NCI-H1105 (cell line): ENCODE measurements around the gene PCYT2.
"Not testable (repeated sequence)": the region's sequence is repeated elsewhere in the genome, so short reads cannot be mapped to it uniquely, and the experiment has no call there.

Source experiments
- DNase-seq: peaks from one replicate; lab custom pipeline; 2025; lab: John Stamatoyannopoulos, UW

PCYT2 gene

DNA sequence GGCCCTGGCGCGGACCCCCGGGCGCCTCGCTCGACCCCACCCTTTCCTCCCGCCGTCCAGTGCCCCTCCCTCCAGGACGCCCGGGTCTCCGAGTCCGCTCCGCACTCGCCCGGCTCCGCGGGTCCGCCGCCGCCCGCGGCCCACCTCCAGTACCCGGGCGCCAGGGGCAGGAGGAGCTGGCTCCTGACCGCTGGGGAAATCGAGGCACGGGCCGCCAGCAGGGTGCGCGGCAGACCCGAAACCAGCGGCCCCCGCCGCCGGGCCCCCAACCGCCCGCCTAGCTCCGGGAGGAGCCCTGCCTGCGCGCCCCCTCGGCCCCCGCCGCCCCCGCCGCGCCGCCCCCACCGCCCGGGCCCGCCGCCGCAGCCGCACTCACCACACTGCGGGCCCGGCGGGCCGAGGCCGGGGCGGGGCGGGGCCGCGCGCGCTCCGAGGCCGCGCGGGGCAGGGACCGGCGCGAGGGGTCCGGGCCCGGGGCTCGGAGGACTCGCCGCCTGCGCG, 16.0 kb upstream of the PCYT2 start:
- no peak for DNase-seq

DNA sequence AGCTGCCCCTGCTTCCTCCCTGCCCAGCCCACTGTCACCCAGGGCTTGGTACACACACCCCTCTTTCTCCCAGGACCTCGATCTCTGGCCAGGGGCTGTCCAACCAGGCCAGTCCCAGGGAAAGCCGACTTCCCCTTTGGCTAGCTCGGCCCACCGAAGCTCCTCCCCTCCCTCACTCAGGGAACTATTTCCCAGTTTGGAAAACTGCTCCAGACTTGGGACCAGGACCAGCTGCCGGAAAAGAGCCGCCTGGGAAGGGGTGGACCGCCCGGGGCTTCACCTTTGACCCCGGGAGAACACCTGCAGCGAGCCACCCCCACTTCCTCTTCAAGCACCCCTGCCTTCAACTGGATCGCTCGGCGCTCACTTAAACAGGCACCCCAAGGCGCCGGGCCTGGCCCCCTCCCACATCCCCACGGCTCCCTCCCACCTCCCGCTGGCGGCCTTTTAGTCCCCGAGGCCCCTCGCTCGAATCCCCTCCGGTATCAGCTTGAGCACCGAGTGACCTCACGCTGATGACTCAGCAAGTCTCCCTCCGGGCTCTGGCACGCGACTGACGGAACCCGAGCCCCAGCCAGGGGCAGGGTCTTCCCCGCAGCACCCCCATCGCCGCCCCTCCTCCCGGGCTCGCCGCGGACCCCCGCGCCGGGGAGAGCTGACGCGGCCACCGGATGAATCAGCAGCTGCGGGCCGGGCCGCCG, 15.4 kb upstream of the PCYT2 start:
- DNase-seq = peak; percentile 38

DNA sequence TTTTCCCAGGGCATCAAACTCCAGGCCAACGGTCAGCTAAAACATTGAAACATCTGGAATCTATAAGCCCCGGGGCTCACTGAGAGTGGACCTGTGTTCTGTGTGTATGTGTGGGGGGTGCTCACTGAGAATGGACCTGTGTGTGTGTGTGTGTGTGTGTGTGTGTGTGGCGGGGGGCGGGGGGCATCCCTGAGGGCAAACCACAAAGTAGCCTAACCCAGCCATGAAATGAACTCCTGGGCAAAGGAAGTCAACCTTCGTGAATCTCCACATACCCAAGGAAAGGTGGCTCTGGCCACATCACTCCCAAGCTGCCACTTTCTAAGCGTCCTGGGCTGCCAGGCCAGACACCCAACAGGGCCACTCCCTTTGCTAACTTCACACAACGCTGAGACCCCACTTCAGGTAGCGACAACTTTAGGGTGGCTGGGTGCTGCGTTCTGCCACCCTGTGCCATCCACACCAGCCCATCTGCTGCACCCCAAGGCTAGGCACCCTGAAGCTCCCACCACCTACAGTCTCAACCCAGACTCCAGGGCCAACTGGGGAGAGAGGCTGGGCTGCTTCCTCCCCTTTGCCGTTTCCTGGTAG, 14.8 kb upstream of the PCYT2 start:
- no peak for DNase-seq

DNA sequence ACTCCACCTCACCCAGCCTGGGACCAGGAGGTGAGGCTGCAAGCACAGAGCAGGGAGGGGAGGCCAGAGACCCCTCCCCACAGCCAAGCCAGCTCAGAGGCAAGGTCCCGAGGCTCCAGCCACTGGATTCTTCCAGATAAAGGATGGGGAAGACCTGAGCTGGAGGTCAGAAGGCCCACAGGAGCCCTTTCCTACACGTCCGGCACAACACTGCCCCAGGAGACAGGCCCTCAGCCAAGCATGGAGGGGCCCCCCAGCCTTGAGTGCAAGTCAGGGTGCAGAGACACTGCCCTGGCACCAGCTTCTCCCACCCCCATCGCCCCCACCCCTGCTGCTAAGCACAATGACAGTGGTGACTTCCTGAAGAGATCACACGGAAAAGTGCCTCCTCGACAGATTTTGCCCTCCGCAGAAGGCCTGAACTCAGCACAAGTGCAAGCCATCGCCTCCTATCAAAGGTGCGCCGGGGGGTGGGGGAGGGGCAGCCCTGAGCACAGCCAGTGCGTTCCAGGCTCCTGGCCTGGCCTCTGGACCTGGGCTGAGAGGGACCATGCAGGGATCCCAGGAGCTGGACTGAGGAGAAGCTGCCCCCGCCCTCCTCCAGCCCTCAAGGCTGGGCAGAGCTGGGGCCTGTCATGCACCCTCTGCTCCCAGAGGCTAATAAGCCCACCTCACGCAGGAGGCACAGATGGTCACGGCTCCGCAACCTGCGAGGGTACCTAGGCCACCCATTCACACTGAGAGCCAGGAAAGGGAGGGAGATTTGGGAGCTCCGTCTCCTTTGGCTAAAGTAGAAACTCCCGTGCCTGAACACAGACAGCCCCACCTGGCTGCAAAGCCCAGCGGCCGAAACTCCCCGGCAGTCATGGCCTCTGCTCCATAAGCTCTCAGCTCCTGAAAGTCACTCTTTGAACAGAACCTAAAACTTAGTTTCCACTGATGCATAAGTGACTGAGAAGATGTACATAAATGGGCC, 13.6 kb upstream of the PCYT2 start:
- no peak for DNase-seq

DNA sequence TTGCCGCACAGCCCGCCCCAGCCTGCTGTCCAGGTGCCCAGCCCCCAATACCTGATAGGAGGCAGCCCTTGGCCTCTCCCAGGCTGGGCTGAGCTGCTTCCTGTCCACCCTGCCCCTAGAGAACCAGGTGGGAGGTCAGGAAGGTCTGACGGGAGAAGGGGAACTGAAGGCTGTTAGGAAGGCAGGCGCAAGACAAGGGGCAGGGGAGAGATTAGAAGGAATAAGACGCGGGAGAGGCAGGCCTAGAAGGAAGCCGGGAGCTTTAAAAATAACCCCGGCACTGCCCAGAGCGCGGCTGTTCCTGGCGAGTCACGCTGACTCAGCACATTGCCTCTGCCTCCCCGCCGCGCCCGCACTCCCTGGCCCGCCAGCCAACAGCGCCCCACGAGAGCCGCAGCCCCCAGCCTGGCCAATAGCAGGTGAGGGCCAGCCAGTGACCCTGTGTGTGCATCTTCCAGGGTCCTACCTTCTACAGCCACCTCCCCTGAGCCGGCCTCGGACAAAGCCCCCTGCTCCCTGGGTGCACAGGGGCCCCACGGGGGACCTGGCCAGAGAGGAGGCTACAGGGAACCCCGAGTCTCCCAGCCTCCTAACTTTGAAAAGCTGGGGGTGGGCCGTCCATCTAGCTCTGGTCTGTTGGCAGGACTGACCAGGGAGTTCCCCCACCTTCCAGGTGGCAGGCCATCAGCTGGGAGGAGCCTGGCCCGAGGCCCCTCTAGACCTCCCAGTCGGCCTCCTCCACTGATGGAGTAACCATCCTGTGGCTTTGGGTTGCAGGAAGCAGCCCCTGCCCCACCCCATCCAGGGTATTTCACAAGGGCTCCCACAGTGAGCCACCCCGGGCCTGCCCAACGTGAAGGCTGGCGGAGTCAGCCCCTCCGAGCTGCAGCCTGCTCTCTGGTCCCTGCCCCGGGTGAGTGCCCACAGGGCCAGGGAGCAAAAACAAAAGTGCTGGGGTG, 12.4 kb upstream of the PCYT2 start:
- DNase-seq = no peak

DNA sequence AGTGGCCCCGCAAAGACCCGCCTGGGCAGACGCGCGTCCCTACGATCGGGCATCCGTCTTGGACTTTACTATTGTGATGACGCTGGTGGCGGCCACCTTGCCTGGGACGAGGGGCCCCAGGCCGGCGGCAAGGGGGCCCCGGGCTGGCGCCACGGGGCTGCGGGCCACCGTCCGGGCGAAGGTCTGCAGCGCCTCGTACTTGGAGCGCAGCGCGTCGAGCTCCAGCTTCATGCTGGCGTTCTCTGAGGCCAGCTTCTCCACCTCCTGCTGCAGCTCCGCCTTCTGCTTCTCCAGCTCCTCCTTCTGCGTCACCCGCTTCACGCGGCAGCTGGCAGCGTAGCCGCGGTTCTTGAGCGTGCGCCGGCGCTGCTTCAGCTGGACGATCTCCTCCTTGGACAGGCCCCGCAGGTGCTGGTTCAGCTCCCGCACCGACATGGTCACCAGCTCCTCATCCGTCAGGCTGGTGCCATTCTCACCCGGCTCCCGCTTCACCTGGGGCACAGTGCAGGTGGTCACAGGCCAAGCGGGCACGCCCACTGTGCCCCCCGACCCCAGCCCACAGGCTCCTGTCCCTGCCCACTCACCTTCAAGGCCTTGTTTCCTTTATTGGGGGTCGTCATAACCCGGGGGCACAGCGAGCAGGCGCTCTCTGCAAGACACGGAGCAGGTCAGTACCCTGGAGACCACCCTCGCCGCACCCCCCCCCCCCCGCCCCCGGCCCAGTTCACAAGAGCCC, 11.5 kb upstream of the PCYT2 start:
- DNase-seq = no peak

DNA sequence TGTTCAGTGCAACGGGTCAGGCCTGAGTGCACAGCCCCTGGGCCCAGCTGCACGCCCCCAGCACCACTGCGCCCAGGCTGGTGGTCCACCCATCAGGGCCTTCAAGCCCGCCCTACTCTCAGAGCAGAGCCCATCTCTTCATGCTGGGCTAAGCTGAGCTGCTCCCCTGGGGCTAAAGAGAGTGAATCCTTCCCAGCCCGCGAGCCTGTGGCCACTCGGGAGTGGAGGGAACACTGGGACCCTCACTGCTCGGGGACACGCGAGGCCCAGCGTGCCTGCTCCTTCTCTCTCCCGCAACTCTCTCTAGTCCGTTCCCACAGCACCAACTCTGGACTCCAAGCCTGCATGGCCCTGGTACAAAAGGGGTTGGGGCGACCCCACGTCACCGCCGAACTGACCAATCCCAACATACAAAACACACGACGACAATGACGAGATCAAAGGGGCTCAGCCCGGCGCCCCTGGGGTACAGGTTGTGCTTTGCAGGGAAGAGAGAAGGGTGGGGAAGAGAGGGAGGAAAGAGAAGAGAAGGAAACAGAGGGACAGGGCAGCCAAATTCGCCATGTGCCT, 10.9 kb upstream of the PCYT2 start:
- no peak for DNase-seq

DNA sequence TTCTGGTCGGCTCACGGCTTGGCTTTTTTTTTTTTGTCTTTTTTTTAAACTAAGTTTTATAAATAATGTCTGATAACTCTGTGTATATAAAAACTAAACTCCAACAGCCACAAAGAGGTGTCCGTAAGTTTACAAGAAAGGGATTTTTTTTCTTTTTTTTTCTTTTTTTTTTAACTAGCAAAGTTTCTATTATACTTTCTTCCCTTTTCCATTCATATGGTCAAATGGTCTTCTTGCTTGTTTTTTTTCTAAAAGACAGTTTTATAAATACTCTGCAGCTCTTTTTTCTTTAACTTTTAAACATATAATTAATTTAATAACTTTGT, 10.3 kb upstream of the PCYT2 start:
- no peak for DNase-seq

DNA sequence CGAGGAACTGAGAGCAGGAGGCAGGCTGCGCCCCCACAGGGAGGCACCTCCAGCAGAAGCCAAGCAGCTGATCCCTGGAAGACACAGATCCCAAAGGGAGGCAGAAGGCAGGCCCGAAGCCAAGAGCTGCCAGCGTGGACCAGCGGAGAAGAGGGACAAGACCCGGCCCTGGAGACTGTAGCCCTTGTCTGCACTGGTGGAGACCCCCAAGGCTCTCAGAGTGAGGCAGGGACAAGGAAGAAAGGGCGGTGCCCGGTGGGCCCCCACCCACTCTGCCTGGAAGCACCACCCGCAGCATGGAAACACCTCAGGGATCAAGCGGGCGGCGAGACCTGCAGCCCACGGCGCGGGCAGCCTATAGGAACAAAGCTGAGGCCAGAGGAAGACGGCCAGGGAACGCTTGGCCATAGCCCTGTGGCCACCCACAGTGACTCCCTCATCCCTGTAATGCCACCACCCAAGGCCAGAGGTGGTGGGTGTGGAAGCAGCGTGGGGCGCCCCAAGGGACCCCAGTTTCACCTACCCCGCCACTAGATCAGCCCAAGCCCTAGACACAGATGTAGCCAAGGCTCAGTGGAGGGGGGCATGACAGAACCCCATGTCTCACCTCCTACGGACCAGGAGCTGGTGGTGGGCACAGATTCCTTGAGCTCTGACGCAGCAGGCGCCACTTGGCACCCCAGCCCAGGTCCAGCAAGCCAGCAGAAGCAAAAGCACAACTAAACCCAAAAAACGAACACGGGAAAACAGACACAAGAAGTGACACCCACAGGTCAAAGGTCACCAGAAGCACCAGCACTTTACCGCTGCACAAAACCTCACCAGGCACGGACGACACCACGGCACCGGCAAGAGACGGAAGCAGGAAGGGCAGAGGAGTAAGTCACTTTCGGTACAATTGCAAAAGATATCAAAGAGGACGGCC, 9.7 kb upstream of the PCYT2 start:
- no peak for DNase-seq

DNA sequence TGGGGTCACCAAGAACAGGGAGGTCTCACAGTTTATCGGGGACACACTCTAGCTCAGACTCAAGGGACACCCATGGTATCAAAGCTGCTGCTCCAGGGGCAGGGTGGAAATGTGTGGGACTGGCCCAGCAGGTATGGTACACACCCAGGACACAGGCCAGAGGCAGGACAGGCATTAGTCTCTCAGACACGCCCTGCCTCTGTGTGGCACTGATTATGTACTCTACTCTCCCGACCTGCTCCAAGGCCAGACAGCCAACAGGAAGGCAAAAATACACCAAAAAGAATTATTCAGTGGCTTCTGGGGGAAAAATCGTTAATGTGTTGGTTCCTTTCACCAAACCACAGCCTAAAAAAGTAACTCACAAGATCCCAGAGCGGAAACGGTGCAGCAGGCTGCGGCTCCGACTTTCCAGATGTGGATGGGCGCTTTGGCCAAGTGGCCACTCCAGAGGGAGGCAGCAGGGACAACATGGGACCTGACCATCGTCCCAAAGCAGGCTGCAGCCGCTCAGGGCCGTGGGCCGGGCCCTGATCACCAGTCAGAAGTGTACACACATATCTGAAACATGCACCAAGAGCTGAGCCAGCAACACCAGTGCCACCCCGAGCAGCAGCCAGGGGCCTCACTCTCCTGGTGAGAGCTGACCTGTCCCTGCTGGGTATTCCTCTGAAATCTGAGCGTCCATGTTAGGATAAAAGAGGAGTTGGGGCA, 7.8 kb upstream of the PCYT2 start:
- no peak for DNase-seq

DNA sequence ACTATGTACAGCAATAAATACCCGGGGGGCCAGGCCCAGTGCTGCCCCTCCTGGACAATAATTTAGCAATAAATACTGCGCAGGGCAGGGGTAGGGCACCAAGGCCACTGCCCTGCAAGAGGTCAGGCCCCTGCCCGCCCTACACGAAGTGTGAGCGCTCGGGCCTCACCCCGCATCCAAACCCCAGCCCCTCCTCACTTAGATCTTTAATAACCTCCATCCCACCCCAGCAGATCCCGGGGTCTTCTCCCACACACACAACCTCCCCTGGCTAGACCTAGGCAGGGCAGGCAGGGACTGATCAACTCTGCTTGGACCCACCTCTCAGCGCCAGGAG, 7.1 kb upstream of the PCYT2 start:
- not testable (repeated sequence) for DNase-seq

DNA sequence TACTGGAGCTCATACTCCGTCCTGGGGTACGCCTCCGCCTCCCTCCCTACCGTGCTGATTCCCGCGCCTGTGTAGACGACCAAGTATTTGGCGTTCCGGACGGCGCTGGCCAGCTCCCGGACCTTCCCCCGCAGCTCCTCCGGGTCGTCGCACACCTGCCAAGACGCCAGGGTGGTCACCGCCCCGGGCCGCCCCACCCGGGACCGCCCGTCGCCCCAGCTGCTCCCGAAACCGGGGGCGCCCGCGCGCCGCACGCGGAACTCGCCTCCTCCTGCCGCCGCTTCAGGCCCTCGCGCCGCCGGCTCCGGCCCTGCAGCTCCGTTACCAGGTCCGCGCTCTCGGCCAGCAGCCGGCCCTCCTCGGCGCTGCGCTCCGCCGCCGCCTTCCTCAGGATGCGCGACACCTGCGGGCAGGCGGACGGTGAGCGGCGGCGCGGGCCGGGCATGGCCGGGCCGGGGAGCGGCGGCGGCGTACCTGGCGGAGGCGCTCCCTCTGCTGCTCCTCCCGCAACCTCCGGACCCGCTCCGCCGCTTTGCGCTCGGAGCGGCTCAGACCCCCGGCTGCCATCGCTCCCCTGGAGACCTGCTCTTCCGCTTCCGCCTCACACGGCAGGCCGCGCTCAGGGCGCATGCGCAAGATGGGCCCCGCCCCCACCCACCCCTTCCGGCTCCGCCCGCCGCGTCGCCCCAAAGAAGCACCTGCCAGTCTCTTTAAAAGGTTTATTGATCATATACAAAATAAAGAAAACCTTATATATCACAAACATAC, 6.5 kb upstream of the PCYT2 start, which contains the start of gene SIRT7:
TSS of gene SIRT7 (minus strand) at position 612 of the 768 bp plus-strand sequence. CDS start at position 567, 45 bp downstream.
- DNase-seq = peak; percentile 47

DNA sequence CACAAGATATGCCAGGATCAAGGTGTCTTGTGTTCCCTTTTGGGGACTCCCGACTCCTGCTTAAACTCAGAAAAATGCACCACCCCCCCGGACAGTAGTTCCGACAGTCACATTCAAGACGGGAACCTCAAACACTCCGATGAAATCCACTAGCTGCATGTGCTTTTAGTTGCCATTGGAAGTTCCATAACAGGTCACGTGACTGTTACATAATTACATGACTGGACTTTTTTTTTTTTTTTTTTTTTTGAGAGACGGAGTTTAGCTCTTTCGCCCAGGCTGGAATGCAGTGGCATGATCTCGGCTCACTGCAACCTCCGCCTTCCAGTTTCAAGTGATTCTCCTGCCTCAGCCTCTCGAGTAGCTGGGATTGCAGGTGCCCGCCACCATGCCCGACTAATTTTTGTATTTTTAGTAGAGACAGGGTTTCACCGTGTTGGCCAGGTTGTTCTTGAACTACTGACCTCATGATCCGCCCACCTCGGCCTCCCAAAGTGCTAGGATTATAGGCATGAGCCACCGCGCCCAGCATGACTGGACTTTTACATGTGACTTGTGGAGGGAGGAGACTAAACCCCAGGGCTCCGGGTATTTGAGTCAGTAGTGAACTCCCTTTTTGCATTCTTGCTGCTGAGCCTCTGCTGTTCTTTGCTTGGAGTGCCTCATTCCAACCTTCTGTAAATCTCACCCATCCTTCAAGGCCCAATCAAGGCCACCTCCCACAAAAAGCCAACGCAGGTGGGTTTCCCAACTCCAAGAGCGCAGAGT, 5.2 kb upstream of the PCYT2 start:
- no peak for DNase-seq

DNA sequence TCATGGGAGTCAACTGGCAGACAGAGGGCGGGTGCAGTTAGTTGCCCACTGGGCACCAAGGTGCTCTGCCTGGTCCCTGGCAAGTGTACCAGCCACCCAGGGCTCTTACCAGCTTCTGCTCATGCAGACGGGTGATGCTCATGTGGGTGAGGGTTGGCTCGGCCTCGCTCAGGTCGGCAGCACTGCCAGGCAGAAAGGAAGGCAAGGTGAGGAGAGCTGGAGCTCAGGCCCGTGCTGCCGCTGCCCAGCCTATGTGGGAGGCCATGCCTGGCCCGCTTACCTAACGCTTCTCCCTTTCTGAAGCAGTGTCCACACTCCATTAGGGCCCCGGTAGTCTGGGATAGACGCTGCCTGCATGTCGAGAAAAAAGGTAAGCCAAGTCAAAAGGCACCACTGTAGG, 4.1 kb upstream of the PCYT2 start:
- no peak for DNase-seq

DNA sequence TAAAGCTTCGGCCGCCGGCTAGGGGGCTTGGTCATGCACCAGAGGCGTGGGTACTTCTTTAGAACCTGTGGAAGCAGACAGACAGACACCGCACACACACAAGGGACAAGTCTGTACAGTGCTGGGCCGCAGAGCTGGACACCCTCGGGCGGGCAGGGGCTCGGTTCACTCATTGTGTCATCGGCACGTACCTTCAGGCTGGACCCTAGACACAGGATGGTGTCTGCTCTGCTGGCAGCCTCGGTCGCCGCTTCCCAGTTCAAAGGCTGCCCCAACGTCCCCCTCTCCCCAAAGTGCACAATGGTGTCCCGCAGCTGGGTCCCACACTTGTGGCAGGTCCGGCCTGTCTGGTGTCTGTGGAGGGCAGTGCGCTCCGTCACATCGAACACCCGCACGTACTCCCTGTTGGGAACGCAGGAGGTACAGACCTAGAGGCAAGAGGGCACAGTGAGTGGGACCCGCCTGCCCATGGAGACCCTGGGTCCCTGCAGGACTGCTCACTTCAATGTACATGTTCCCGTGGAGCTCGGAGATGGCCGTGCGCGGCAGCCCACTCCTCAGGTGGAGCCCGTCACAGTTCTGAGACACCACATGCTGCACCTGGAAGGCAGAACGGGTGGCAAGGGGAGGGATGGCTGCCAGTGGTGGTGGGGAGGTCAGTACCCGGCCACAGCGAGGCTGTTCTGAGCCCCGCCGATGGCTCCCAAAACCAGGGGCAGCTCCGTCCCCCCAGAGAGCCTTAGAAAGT, 3.1 kb upstream of the PCYT2 start:
- no peak for DNase-seq

DNA sequence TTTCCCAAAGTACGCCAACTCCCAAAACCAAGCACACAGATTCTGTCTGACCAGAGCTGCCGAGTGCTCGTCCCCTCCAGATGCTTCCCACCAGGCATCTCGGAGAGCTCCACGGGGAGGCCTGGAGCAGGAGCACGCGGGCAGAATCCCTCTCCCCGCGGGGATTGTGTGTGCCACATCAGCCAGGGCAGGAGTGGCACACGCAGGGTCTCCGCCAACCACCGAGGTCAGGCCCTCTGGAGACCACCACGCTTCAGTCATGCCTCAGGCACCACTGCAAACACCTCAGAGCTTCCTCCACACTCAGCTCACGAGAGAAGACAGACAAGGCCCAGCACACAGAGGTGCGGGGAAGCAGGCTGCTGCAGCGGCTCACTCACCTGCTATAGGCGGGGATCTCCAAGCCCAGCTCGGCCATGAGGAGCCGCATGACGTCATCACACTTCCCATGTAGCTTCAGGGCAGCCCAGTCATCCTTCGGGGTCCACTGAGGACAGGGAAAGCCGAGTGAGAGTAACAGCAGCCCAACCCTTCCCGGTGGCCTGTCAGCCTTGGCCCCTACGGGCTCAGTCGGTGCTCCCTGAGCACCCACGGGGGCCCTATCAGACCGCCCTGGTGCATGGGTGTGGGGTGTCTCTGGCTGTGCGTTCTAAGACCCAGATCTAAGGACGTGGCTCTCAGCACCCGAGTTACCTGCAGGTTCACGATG, 2.3 kb upstream of the PCYT2 start:
- DNase-seq = no peak
